H1 (cell line): ENCODE results near the gene FRMD4B. TPM values are rescaled to one million over a fixed set of nuclear protein-coding genes. Genes with fewer than 3 reads are reported as not detected.

Experiments used
- CTCF ChIA-PET: fragments of 300-600 bp; sonication (Branson Sonifier 250); formaldehyde crosslinking; loops from one replicate; lab custom pipeline; 2021; ENCODE audit not compliant: partially characterized antibody; lab: Charles Lee
- POLR2A ChIA-PET: fragments of 300-600 bp; sonication (Branson Sonifier 250); formaldehyde crosslinking; loops from one replicate; lab custom pipeline; 2021; ENCODE audit warnings: inconsistent platforms; ENCODE audit not compliant: partially characterized antibody; lab: Charles Lee
- DNase-seq, 2 experiments: peaks; one replicate each; pipeline versions ENCODE4 v3.0.0 to v3.0.0-alpha.2; 2010 to 2022; ENCODE audit warnings: low spot score in 2 of 2, low read depth in 1 of 2, mixed read lengths in 1 of 2
- FAIRE-seq: peaks from 2 replicates; lab custom pipeline; 2011; peaks lifted over from hg19 to GRCh38; lab: Jason Lieb, UNC
- H2AFZ ChIP-seq: 2 replicates; pipeline ENCODE4 v1.8.1; 2012; ENCODE audit warnings: low read length, inconsistent platforms
- H2AK5ac ChIP-seq: 2 replicates; pipeline ENCODE4 v1.6.1; 2013; ENCODE audit warnings: low read depth, low read length
- H2BK120ac ChIP-seq: replicated peaks from 2 replicates; pipeline ENCODE3; 2013; ENCODE audit warnings: low read depth, low read length, inconsistent platforms
- H2BK12ac ChIP-seq: 2 replicates; pipeline ENCODE4 v1.6.1; 2013; ENCODE audit warnings: low read depth, low read length
- H2BK15ac ChIP-seq: 2 replicates; pipeline ENCODE4 v1.6.1; 2013; ENCODE audit warnings: low read length
- H2BK20ac ChIP-seq: 2 replicates; pipeline ENCODE4 v1.6.1; 2013; ENCODE audit warnings: low read length
- H2BK5ac ChIP-seq: 2 replicates; pipeline ENCODE4 v1.6.1; 2013; ENCODE audit warnings: low read depth, low read length
- H3K14ac ChIP-seq: 2 replicates; pipeline ENCODE4 v1.6.1; 2013; ENCODE audit warnings: inconsistent platforms; ENCODE audit not compliant: insufficient read length
- H3K18ac ChIP-seq: 2 replicates; pipeline ENCODE4 v1.6.1; 2013; ENCODE audit warnings: low read length; ENCODE audit errors: extremely low read depth
- H3K23ac ChIP-seq: 2 replicates; pipeline ENCODE4 v1.6.1; 2013; ENCODE audit warnings: inconsistent platforms; ENCODE audit not compliant: insufficient read length
- H3K23me2 ChIP-seq: 2 replicates; pipeline ENCODE4 v1.6.1; 2013; ENCODE audit warnings: low read depth, low read length
- H3K27ac ChIP-seq: 2 replicates; pipeline ENCODE4 v1.6.1; 2011; ENCODE audit warnings: low read depth, low read length, inconsistent platforms
- H3K27me3 ChIP-seq, 4 experiments: replicated peaks in 1 of 4; 1 replicate in 1 of 4; 2 replicates in 3 of 4; pipeline versions ENCODE4 v1.6.1 to v1.8.1; 2011 to 2013; ENCODE audit warnings: low read length in 3 of 4, mild to moderate bottlenecking in 3 of 4, inconsistent platforms in 2 of 4, mixed read lengths in 2 of 4, moderate library complexity in 1 of 4; ENCODE audit not compliant: control insufficient read depth in 3 of 4, insufficient read depth in 3 of 4; ENCODE audit errors: extremely low read depth in 1 of 4
- H3K36me3 ChIP-seq, 4 experiments: 2 replicates each; pipeline versions ENCODE4 v1.6.1 to v1.8.1; 2011 to 2013; ENCODE audit warnings: mild to moderate bottlenecking in 4 of 4, low read length in 3 of 4, moderate library complexity in 2 of 4, control low read depth in 1 of 4, inconsistent platforms in 1 of 4; ENCODE audit not compliant: insufficient read depth in 4 of 4, control insufficient read depth in 2 of 4
- H3K4ac ChIP-seq: replicated peaks from 2 replicates; pipeline ENCODE3; 2013; ENCODE audit warnings: low read length, low read depth, mixed read lengths, inconsistent platforms; ENCODE audit not compliant: insufficient read length
- H3K4me1 ChIP-seq, 4 experiments: replicated peaks in 1 of 4; 1 replicate in 1 of 4; 2 replicates in 3 of 4; pipeline versions ENCODE4 v1.6.1 to v1.8.1; 2011 to 2013; ENCODE audit warnings: low read length in 3 of 4, inconsistent platforms in 2 of 4, mixed read lengths in 1 of 4; ENCODE audit not compliant: insufficient read depth in 4 of 4, control insufficient read depth in 3 of 4
- H3K4me2 ChIP-seq, 2 experiments: 2 replicates each; pipeline versions ENCODE4 v1.6.1 to v1.8.1; 2011 to 2013; ENCODE audit warnings: low read depth in 2 of 2, low read length in 2 of 2, control low read depth in 1 of 2, inconsistent platforms in 1 of 2, mild to moderate bottlenecking in 1 of 2; ENCODE audit not compliant: insufficient read depth in 1 of 2
- H3K4me3 ChIP-seq, 4 experiments: fragments of 200-600, 300-600 bp in 1 of 4; sonication (generic), shearing (Covaris generic), sonication (Bioruptor Twin) in 1 of 4; 2 replicates each; pipeline versions ENCODE4 v1.5.1 to v1.8.1; 2011 to 2016; ENCODE audit warnings: low read length in 4 of 4, low read depth in 3 of 4, control low read depth in 2 of 4, inconsistent platforms in 2 of 4, mild to moderate bottlenecking in 2 of 4, mixed read lengths in 1 of 4, moderate library complexity in 1 of 4; ENCODE audit not compliant: insufficient read depth in 2 of 4; ENCODE audit errors: extremely low read depth in 1 of 4
- H3K56ac ChIP-seq: replicated peaks from 2 replicates; pipeline ENCODE3; 2013; ENCODE audit warnings: low read depth, mild to moderate bottlenecking, mixed read lengths, low read length, inconsistent platforms; ENCODE audit not compliant: insufficient read length
- H3K79me1 ChIP-seq: 2 replicates; pipeline ENCODE4 v1.6.1; 2013; ENCODE audit warnings: low read depth, low read length, control low read depth
- H3K79me2 ChIP-seq, 2 experiments: 2 replicates each; pipeline versions ENCODE4 v1.6.1 to v1.8.1; 2012 to 2013; ENCODE audit warnings: low read length in 2 of 2, mild to moderate bottlenecking in 2 of 2, inconsistent platforms in 1 of 2; ENCODE audit not compliant: insufficient read depth in 2 of 2, control insufficient read depth in 1 of 2
- H3K9ac ChIP-seq, 4 experiments: replicated peaks in 1 of 4; 1 replicate in 1 of 4; 2 replicates in 3 of 4; pipeline versions ENCODE4 v1.6.1 to v1.8.1; 2011 to 2013; ENCODE audit warnings: low read depth in 3 of 4, low read length in 3 of 4, control low read depth in 2 of 4, mild to moderate bottlenecking in 2 of 4, moderate library complexity in 2 of 4, inconsistent platforms in 1 of 4; ENCODE audit errors: extremely low read depth in 1 of 4
- H3K9me3 ChIP-seq, 2 experiments: 2 replicates each; pipeline versions ENCODE4 v1.6.1 to v1.8.1; 2012 to 2013; ENCODE audit warnings: mild to moderate bottlenecking in 2 of 2, moderate library complexity in 2 of 2, control low read depth in 1 of 2, inconsistent platforms in 1 of 2, low read depth in 1 of 2, low read length in 1 of 2, mixed read lengths in 1 of 2; ENCODE audit not compliant: insufficient read depth in 2 of 2
- H4K20me1 ChIP-seq, 2 experiments: replicated peaks in 1 of 2; 2 replicates each; pipeline versions ENCODE3 to v1.8.1; 2011 to 2013; ENCODE audit warnings: inconsistent platforms in 2 of 2, low read length in 2 of 2, mild to moderate bottlenecking in 1 of 2; ENCODE audit not compliant: insufficient read depth in 2 of 2, control insufficient read depth in 1 of 2
- H4K5ac ChIP-seq: 2 replicates; pipeline ENCODE4 v1.6.1; 2013; ENCODE audit warnings: low read length, low read depth, mixed read lengths, inconsistent platforms; ENCODE audit not compliant: insufficient read length
- H4K8ac ChIP-seq: 2 replicates; pipeline ENCODE4 v1.8.0; 2013; ENCODE audit warnings: mild to moderate bottlenecking, moderate library complexity, low read length, inconsistent platforms; ENCODE audit not compliant: insufficient read depth; ENCODE audit errors: extremely low read depth
- H4K91ac ChIP-seq: replicated peaks from 2 replicates; pipeline ENCODE3; 2013; ENCODE audit warnings: low read length, mixed read lengths, inconsistent platforms; ENCODE audit not compliant: insufficient read length
- BACH1 ChIP-seq: IDR thresholded peaks from 2 replicates; pipeline ENCODE4 v1.6.1; 2012; ENCODE audit warnings: low read length, improper control_type of control experiment
- CBX5 ChIP-seq: fragments of 300-800, 300-1000 bp; sonication (generic); IDR thresholded peaks from 2 replicates; pipeline ENCODE4 v1.7.1; 2016; ENCODE audit warnings: antibody characterized with exemption, low read length, low read depth
- E2F6 ChIP-seq: IDR thresholded peaks from 2 replicates; pipeline ENCODE4 v1.6.1; 2012; ENCODE audit warnings: inconsistent platforms
- EGR1 ChIP-seq: IDR thresholded peaks from 2 replicates; pipeline ENCODE4 v1.6.1; 2011; ENCODE audit warnings: low read depth, low read length, borderline replicate concordance
- EP300 ChIP-seq, 2 experiments: IDR thresholded peaks; 1 replicate in 1 of 2; 2 replicates in 1 of 2; pipeline ENCODE4 v1.6.1; 2011 to 2012; ENCODE audit warnings: low read depth in 2 of 2, low read length in 2 of 2, mild to moderate bottlenecking in 2 of 2, borderline replicate concordance in 1 of 2, inconsistent platforms in 1 of 2, moderate library complexity in 1 of 2
- HDAC2 ChIP-seq, 2 experiments: fragments of 300-600 bp in 1 of 2; sonication (generic) in 1 of 2; IDR thresholded peaks; 2 replicates each; pipeline ENCODE4 v1.6.1; 2011 to 2012; ENCODE audit warnings: low read depth in 2 of 2, low read length in 2 of 2, mild to moderate bottlenecking in 2 of 2, moderate library complexity in 2 of 2, borderline replicate concordance in 1 of 2, inconsistent platforms in 1 of 2
- JUN ChIP-seq: IDR thresholded peaks from 2 replicates; pipeline ENCODE4 v1.6.1; 2011; ENCODE audit warnings: low read depth, mild to moderate bottlenecking, improper control_type of control experiment, low read length
- POU5F1 ChIP-seq: IDR thresholded peaks from 2 replicates; pipeline ENCODE4 v1.6.1; 2011; ENCODE audit warnings: low read depth, mild to moderate bottlenecking, low read length, moderate library complexity
- RBBP5 ChIP-seq: IDR thresholded peaks from 2 replicates; pipeline ENCODE4 v1.7.1; 2012; ENCODE audit warnings: low read depth, mild to moderate bottlenecking, inconsistent platforms, low read length, moderate library complexity, borderline replicate concordance
- SAP30 ChIP-seq: fragments of 300-600 bp; sonication (generic); IDR thresholded peaks from 2 replicates; pipeline ENCODE4 v1.7.1; 2012; ENCODE audit warnings: low read length, moderate library complexity, mild to moderate bottlenecking, inconsistent platforms; ENCODE audit not compliant: insufficient read depth, insufficient replicate concordance
- SIRT6 ChIP-seq: IDR thresholded peaks from one replicate; pipeline ENCODE4 v1.7.1; 2012; ENCODE audit warnings: low read length, inconsistent platforms
- SIX5 ChIP-seq: IDR thresholded peaks from 2 replicates; pipeline ENCODE4 v1.6.1; 2011; ENCODE audit warnings: mild to moderate bottlenecking, low read depth, low read length
- TAF1 ChIP-seq: IDR thresholded peaks from 2 replicates; pipeline ENCODE4 v1.6.1; 2011; ENCODE audit warnings: mild to moderate bottlenecking, low read depth, low read length
- polyA plus RNA-seq, 7 experiments: library from polyadenylated mRNA; depleted of rRNA in 3 of 7; stranded (reverse) in 5 of 7; unstranded in 2 of 7; fragments of >200 nt in 5 of 7; fragments of 200-250 nt in 2 of 7; gene quantifications; 1 replicate in 5 of 7; 2 replicates in 1 of 7; 4 replicates in 1 of 7; pipeline versions ENCODE4 v1.2.1 to v1.2.3, GENCODE V29; 2011 to 2013; ENCODE audit warnings: missing spikeins in 2 of 7, mixed read lengths in 2 of 7
- total RNA-seq: library from RNA; stranded (reverse); fragmentation: NEBNext Ultra II Directional; extraction: Animal tissue kit (Norgen Biotek cat#: 25700); gene quantifications from 2 replicates; pipeline ENCODE4 v1.2.1, GENCODE V29; 2021
- TF ChIP-seq, protein P1 (sequence below): IDR thresholded peaks from 2 replicates; pipeline ENCODE4 v1.6.1; 2012; ENCODE audit warnings: inconsistent platforms

Gene FRMD4B
- total and polyA plus RNA-seq, 2 of the 8 experiments (the other 6 are each of a cell fraction or from before 2014, with no cell fraction given): 2.7 to 7.2 TPM

GRCh38 chr3:69342074-69342473, 43.8 kb downstream of the FRMD4B start:
- H4K91ac ChIP-seq: no peak overlapping the region
- POLR2A ChIA-PET: no interaction called here
- H3K18ac ChIP-seq: no peak overlapping the region
- no peaks in the 10 kb centered on the region for H3K79me2 ChIP-seq
- H3K4me1 ChIP-seq: peaks cover 0 to 7% (median 1%) of the 10 kb centered on the region in 4 experiments; a peak in 3 of 7 replicates
- no peak overlapping the region for H4K8ac ChIP-seq
- H3K9ac ChIP-seq: no peak overlapping the region
- H4K20me1 ChIP-seq: no peaks in the 10 kb centered on the region
- no peak overlapping the region for H2BK120ac ChIP-seq
- no peak overlapping the region for H3K4ac ChIP-seq
- H3K36me3 ChIP-seq: no peaks in the 10 kb centered on the region
- H3K27me3 ChIP-seq: no peaks in the 10 kb centered on the region; a peak in 1 of 7 replicates
- H3K9me3 ChIP-seq: peaks cover 8 to 13% of the 10 kb centered on the region in 2 experiments
- H2BK5ac ChIP-seq: no peak overlapping the region
- H3K4me2 ChIP-seq: no peak overlapping the region
- no peak overlapping the region for H2AFZ ChIP-seq
- no peak overlapping the region for H2BK12ac ChIP-seq
- H3K27ac ChIP-seq: no peak overlapping the region
- no peak overlapping the region for H3K4me3 ChIP-seq
- no peaks in the 10 kb centered on the region for H3K23me2 ChIP-seq
- no peaks in the 10 kb centered on the region for H3K79me1 ChIP-seq
- DNase-seq (no peak), FAIRE-seq (no peak)
- CTCF ChIA-PET: interaction anchor here (1.0 kb wide), 2 partner anchors 32 to 36 kb away, joined by 3 read pairs; no protein-coding TSS in a partner anchor
- no peak overlapping the region for H3K23ac ChIP-seq
- H4K5ac ChIP-seq: no peak overlapping the region
- no peak overlapping the region for H2AK5ac ChIP-seq
- no peak overlapping the region for H3K56ac ChIP-seq
- H2BK15ac ChIP-seq: no peak overlapping the region
- H2BK20ac ChIP-seq: no peak overlapping the region
- no peak overlapping the region for H3K14ac ChIP-seq
- TF ChIP-seq EP300 (IDR thresholded peaks at IDR 0.05; ENCODE audit: borderline replicate concordance in 1 of 2, low read depth in 2 of 2, low read length in 2 of 2) (no peak), HDAC2 (IDR thresholded peaks at IDR 0.05; ENCODE audit: borderline replicate concordance in 1 of 2, low read depth in 2 of 2, low read length in 2 of 2) (no peak), TAF1 (no peak), RBBP5 (no peak), SAP30 (no peak), E2F6 (no peak), SIRT6 (no peak), BACH1 (no peak), JUN (no peak), SIX5 (no peak), POU5F1 (no peak), CBX5 (no peak), EGR1 (no peak)
- TF ChIP-seq, protein P1, sequence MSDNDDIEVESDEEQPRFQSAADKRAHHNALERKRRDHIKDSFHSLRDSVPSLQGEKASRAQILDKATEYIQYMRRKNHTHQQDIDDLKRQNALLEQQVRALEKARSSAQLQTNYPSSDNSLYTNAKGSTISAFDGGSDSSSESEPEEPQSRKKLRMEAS: no peak
